Common myeloid progenitor, CD34-positive (primary cell): ENCODE measurements around the gene ALG8.
"Not testable (repeated sequence)": the region's sequence is repeated elsewhere in the genome, so short reads cannot be mapped to it uniquely, and the experiment has no call there.

Experiments used
- CTCF ChIA-PET: fragments of 350-600 bp; sonication (Branson Sonifier 250); formaldehyde crosslinking; loops from one replicate; lab custom pipeline; 2021; ENCODE audit warnings: antibody characterized with exemption; lab: Charles Lee
- POLR2A ChIA-PET: fragments of 350-600 bp; sonication (Branson Sonifier 250); formaldehyde crosslinking; loops from one replicate; lab custom pipeline; 2021; ENCODE audit warnings: antibody characterized with exemption; lab: Charles Lee
- DNase-seq, 3 donors: peaks; one replicate each; pipeline versions ENCODE4 v3.0.0 to v3.0.0-alpha.2; 2013
- H3K27ac ChIP-seq, 2 experiments: 1 replicate in 1 of 2; 2 replicates in 1 of 2; pipeline ENCODE4 v1.7.0; 2013; ENCODE audit warnings: inconsistent platforms in 2 of 2, low read length in 2 of 2, mild to moderate bottlenecking in 2 of 2, low read depth in 1 of 2, moderate library complexity in 1 of 2; ENCODE audit not compliant: severe bottlenecking in 2 of 2, insufficient read depth in 1 of 2, poor library complexity in 1 of 2
- H3K27me3 ChIP-seq, 5 experiments: replicated peaks in 2 of 5; 1 replicate in 3 of 5; 2 replicates in 2 of 5; pipeline versions ENCODE4 v1.6.1 to v1.7.0; 2013; ENCODE audit warnings: low read length in 4 of 5, mild to moderate bottlenecking in 2 of 5, moderate library complexity in 2 of 5, inconsistent platforms in 1 of 5; ENCODE audit not compliant: insufficient read depth in 5 of 5, control insufficient read depth in 4 of 5
- H3K36me3 ChIP-seq, 4 experiments: 1 replicate in 2 of 4; 2 replicates in 2 of 4; pipeline versions ENCODE4 v1.6.1 to v1.7.0; 2013; ENCODE audit warnings: low read length in 3 of 4, control low read depth in 1 of 4, mild to moderate bottlenecking in 1 of 4; ENCODE audit not compliant: control insufficient read depth in 4 of 4, insufficient read depth in 4 of 4
- H3K4me1 ChIP-seq, 4 experiments: 1 replicate in 3 of 4; 2 replicates in 1 of 4; pipeline versions ENCODE4 v1.6.1 to v1.7.1; 2013; ENCODE audit warnings: low read length in 3 of 4, mild to moderate bottlenecking in 3 of 4, control low read depth in 1 of 4, inconsistent platforms in 1 of 4, moderate library complexity in 1 of 4; ENCODE audit not compliant: control insufficient read depth in 4 of 4, insufficient read depth in 4 of 4; ENCODE audit errors: control extremely low read depth in 1 of 4
- H3K4me3 ChIP-seq, 7 experiments: 1 replicate in 4 of 7; 2 replicates in 3 of 7; pipeline versions ENCODE4 v1.5.1 to v1.7.0; 2013; ENCODE audit warnings: mild to moderate bottlenecking in 7 of 7, low read length in 6 of 7, moderate library complexity in 6 of 7, inconsistent platforms in 2 of 7, low read depth in 2 of 7, control low read depth in 1 of 7; ENCODE audit not compliant: insufficient read depth in 4 of 7, control insufficient read depth in 1 of 7; ENCODE audit errors: extremely low read depth in 1 of 7
- H3K9me3 ChIP-seq, 5 experiments: 1 replicate in 4 of 5; 2 replicates in 1 of 5; pipeline versions ENCODE4 v1.6.1 to v1.7.1; 2013; ENCODE audit warnings: low read length in 4 of 5, mild to moderate bottlenecking in 2 of 5, inconsistent platforms in 1 of 5, low read depth in 1 of 5, moderate library complexity in 1 of 5; ENCODE audit not compliant: control insufficient read depth in 4 of 5, insufficient read depth in 2 of 5; ENCODE audit errors: control extremely low read depth in 1 of 5
- WGBS: methylation state at CpG from one replicate; pipeline ENCODE4 v1.1.5; 2013; ENCODE audit not compliant: insufficient coverage; 5-methylcytosine and 5-hydroxymethylcytosine counted together

The ALG8 gene

GRCh38 chr11:78086521-78087074 lies 52.8 kb downstream of the ALG8 start:
- 94% methylated on average over 5 of the region's 6 CpGs for WGBS
- H3K27ac ChIP-seq, POLR2A ChIA-PET, DNase-seq, H3K9me3 ChIP-seq, H3K4me3 ChIP-seq, H3K36me3 ChIP-seq, CTCF ChIA-PET, H3K27me3 ChIP-seq, H3K4me1 ChIP-seq: not testable (repeated sequence)

DNA sequence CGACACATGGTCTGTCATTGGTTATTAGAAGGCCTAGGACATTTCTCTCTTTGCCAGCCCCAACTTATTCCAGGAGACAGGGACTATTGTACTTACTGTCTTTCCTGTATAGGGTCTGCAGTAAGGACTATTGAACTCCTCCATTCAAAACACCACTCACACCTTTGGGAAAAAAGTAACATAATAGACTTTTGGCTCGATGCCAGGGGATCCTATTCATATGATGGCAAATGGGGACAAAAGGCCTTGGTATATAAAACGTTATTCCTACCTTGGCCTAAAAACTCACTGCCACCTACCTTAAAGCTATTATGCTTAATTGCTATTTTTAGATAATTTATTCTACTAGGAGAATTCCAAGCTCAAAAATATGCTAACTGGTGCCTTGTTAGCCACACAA lies 53.5 kb downstream of the ALG8 start:
- ChIA-PET CTCF (no interaction called here), POLR2A (no interaction called here)
- no peak overlapping the region for H3K27ac ChIP-seq
- H3K36me3 ChIP-seq: no peaks in the 10 kb centered on the region
- no CpG with 5 or more reads among the region's 3 CpGs for WGBS
- peaks cover 0 to 5% (median 1%) of the 10 kb centered on the region in 4 experiments for H3K4me1 ChIP-seq
- H3K4me3 ChIP-seq: no peak overlapping the region
- no peaks in the 10 kb centered on the region for H3K9me3 ChIP-seq
- DNase-seq: no peak
- H3K27me3 ChIP-seq: no peaks in the 10 kb centered on the region

GRCh38 chr11:78084506-78084905 lies 54.9 kb downstream of the ALG8 start:
- H3K4me3 ChIP-seq, CTCF ChIA-PET, H3K36me3 ChIP-seq, H3K9me3 ChIP-seq, H3K27me3 ChIP-seq, POLR2A ChIA-PET, DNase-seq, H3K27ac ChIP-seq: not testable (repeated sequence)
- H3K4me1 ChIP-seq: peaks cover 3 to 17% (median 10%) of the 10 kb centered on the region in 4 experiments
- WGBS: 97% methylated on average over 8 of the region's 8 CpGs

GRCh38 chr11:78083021-78083420 lies 56.4 kb downstream of the ALG8 start:
- H3K9me3 ChIP-seq: no peaks in the 10 kb centered on the region
- H3K4me3 ChIP-seq: no peak overlapping the region
- no peak overlapping the region for H3K27ac ChIP-seq
- no peaks in the 10 kb centered on the region for H3K36me3 ChIP-seq
- ChIA-PET CTCF (no interaction called here), POLR2A (no interaction called here)
- no peak for DNase-seq
- no peaks in the 10 kb centered on the region for H3K27me3 ChIP-seq
- H3K4me1 ChIP-seq: peaks cover 6 to 29% (median 21%) of the 10 kb centered on the region in 4 experiments
- 93% methylated on average over 4 of the region's 4 CpGs for WGBS

- ChIA-PET CTCF (no interaction called here), POLR2A (no interaction called here)
- Histone ChIP-seq H3K9me3 (no peaks in the 10 kb centered on the region), H3K27ac (peak overlapping the region in 1 of 2 experiments; percentile 40), H3K36me3 (no peaks in the 10 kb centered on the region), H3K4me3 (no peak overlapping the region), H3K27me3 (no peaks in the 10 kb centered on the region), H3K4me1 (peaks cover 9 to 38% (median 28%) of the 10 kb centered on the region in 4 experiments)
- DNase-seq: no peak
- 94% methylated on average over 7 of the region's 8 CpGs for WGBS
Measured at GRCh38 chr11:78082146-78082545, 57.3 kb downstream of the ALG8 start.

- no peak for DNase-seq
- H3K4me1 ChIP-seq: peaks cover 9 to 38% (median 30%) of the 10 kb centered on the region in 4 experiments
- no peaks in the 10 kb centered on the region for H3K9me3 ChIP-seq
- H3K4me3 ChIP-seq: no peak overlapping the region
- WGBS: 96% methylated on average over 6 of the region's 6 CpGs
- H3K27ac ChIP-seq: peak overlapping the region in 1 of 2 experiments; percentile 40
- peaks cover 0 to 3% (median 0%) of the 10 kb centered on the region in 4 experiments for H3K36me3 ChIP-seq
- ChIA-PET CTCF (no interaction called here), POLR2A (no interaction called here)
- no peaks in the 10 kb centered on the region for H3K27me3 ChIP-seq
Measured at GRCh38 chr11:78081583-78081982, 57.8 kb downstream of the ALG8 start.

GRCh38 chr11:78080818-78081495 lies 58.5 kb downstream of the ALG8 start:
- Histone ChIP-seq H3K4me1 (peaks cover 9 to 38% (median 30%) of the 10 kb centered on the region in 4 experiments), H3K4me3 (peak overlapping the region in 4 of 7 experiments; percentile 2 to 97 (median 28)), H3K9me3 (no peaks in the 10 kb centered on the region), H3K27ac (peak overlapping the region in 1 of 2 experiments; percentile 88), H3K27me3 (no peaks in the 10 kb centered on the region), H3K36me3 (peaks cover 0 to 6% (median 0%) of the 10 kb centered on the region in 4 experiments)
- WGBS: 67% methylated on average over 11 of the region's 11 CpGs
- ChIA-PET POLR2A (interaction anchor here (0.7 kb wide), 2 partner anchors 168 to 236 kb away, joined by 3 to 4 read pairs; no protein-coding TSS in a partner anchor), CTCF (interaction anchor here (0.7 kb wide), 1 partner anchor 68 kb away, joined by 3 read pairs; no protein-coding TSS in a partner anchor)
- DNase-seq: peak; percentile 38 to 94 (median 87)
